Naive thymus-derived CD8-positive, alpha-beta T cell (primary cell): ENCODE measurements around the gene TEAD3. TPM values are rescaled to one million over a fixed set of nuclear protein-coding genes. Genes with fewer than 3 reads are reported as not detected.
A peak's percentile ranks its signal among the peaks of the same experiment; 100 is the strongest.

Source experiments
- ATAC-seq, 2 donors: fragments of 150-1000 bp; cut with Tn5 transposase in 1 of 2; sonication (Bioruptor Pico), chemical (Tn5 transposase) in 1 of 2; 1 replicate in 1 of 2; 2 replicates in 1 of 2; pipeline ENCODE4 v1.10.0; 2021; ENCODE audit warnings: mild to moderate bottlenecking in 2 of 2, moderate library complexity in 2 of 2
- POLR2A ChIA-PET: fragments of 350-600 bp; sonication (Branson Sonifier 250); formaldehyde crosslinking; loops from one replicate; lab custom pipeline; 2021; ENCODE audit warnings: antibody characterized with exemption; lab: Charles Lee
- DNase-seq, 10 donors: peaks; one replicate each; pipeline versions ENCODE4 v3.0.0 to v3.0.0-alpha.2; 2020 to 2022
- H3K27ac Mint-ChIP-seq, 10 donors: one replicate each; pipeline ENCODE4 v1.8.0; 2020 to 2022; ENCODE audit warnings: mild to moderate bottlenecking in 10 of 10, mixed read lengths in 10 of 10, moderate library complexity in 4 of 10, inconsistent platforms in 1 of 10
- H3K27me3 Mint-ChIP-seq, 5 donors: one replicate each; pipeline ENCODE4 v1.8.0; 2021 to 2022; ENCODE audit warnings: mixed read lengths in 5 of 5
- H3K36me3 Mint-ChIP-seq, 3 donors: one replicate each; pipeline ENCODE4 v1.8.0; 2020 to 2022; ENCODE audit warnings: mixed read lengths in 3 of 3, mild to moderate bottlenecking in 2 of 3, inconsistent platforms in 1 of 3
- H3K4me1 Mint-ChIP-seq, 4 donors: one replicate each; pipeline ENCODE4 v1.8.0; 2021 to 2022; ENCODE audit warnings: mixed read lengths in 4 of 4
- H3K4me3 Mint-ChIP-seq, 10 donors: one replicate each; pipeline ENCODE4 v1.8.0; 2020 to 2022; ENCODE audit warnings: mild to moderate bottlenecking in 10 of 10, mixed read lengths in 10 of 10, moderate library complexity in 6 of 10, inconsistent platforms in 1 of 10
- H3K9me3 Mint-ChIP-seq, 9 donors: one replicate each; pipeline ENCODE4 v1.8.0; 2020 to 2022; ENCODE audit warnings: mixed read lengths in 9 of 9, mild to moderate bottlenecking in 3 of 9, inconsistent platforms in 1 of 9, moderate library complexity in 1 of 9
- polyA plus RNA-seq, 3 donors: library from polyadenylated mRNA; unstranded; fragments of 300-500 nt; fragmentation: Illumina TruSeq; gene quantifications; one replicate each; pipeline ENCODE4 v1.2.3, GENCODE V29; 2021
- total RNA-seq, 8 experiments: library from RNA in 2 of 8; stranded (reverse) in 2 of 8; gene quantifications; one replicate each; pipeline ENCODE4 v1.2.3 and lab custom pipeline; 2021 to 2026

TEAD3 gene
- total and polyA plus RNA-seq, 5 experiments from 2014 or later: 0.05 to 0.58 (median 0.16) TPM

GRCh38 chr6:35497571-35498421, 917 bp upstream of the TEAD3 start:
- peaks cover 0 to 2% (median 0%) of the 10 kb centered on the region in 9 donors for H3K9me3 Mint-ChIP-seq
- ATAC-seq: peak; percentile 44 to 52
- peak in 8 of 10 donors; percentile 15 to 69 (median 36) for DNase-seq
- H3K4me3 Mint-ChIP-seq: peak overlapping the region; percentile 70 to 89 (median 80)
- H3K4me1 Mint-ChIP-seq: peaks cover 12 to 28% (median 19%) of the 10 kb centered on the region in 4 donors
- peaks cover 10 to 37% (median 15%) of the 10 kb centered on the region in 5 donors for H3K27me3 Mint-ChIP-seq
- peak overlapping the region in 2 of 10 donors; percentile 41 to 79 for H3K27ac Mint-ChIP-seq
- POLR2A ChIA-PET: interaction anchor here (0.6 to 2.7 kb wide), 8 partner anchors 8 to 104 kb away, joined by 3 to 15 read pairs (median 3); partner anchors contain the start of gene RPL10A
- H3K36me3 Mint-ChIP-seq: no peaks in the 10 kb centered on the region

DNA sequence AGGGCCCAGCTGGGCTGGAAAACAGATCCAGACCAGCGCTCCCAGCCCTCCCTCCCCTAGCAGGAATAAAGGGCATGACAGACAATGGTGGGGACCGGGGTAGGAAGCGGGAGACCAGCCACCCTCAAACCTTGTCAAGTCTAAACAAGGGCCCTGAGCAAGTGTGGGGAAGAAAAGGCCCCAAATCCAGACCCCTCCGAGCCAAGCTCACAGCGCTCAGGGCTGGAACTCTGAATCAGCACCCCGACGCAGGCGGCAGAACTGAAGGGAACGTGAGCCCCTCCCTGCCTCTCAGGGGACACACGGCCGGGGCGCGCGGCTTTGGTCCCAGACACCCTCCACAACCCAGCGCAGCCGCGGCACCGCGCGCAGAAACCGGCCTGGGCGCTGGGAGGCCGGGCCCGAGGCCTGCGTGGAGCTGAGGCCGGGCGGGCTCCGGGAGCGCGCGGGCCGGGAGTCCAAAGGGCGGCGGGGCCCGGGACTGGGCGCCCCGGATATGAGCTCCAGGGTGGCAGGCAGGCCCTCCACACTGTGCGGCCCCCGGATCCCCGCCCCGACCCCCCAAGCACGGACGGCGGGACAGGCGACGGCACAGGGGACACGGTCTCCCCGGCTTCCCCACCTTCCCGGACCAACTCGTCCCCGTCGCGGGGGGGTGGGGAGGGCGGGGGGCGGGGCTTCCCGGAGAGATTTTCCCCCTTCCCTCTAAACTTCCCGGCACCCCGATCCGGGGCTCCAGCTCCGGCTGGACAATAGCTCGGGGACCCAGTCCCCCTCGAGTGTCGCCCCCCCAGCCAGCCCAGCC, 641 bp downstream of the TEAD3 start:
- Mint-ChIP-seq H3K27me3 (peaks cover 8 to 26% (median 12%) of the 10 kb centered on the region in 5 donors), H3K9me3 (peaks cover 0 to 2% (median 0%) of the 10 kb centered on the region in 9 donors), H3K36me3 (no peaks in the 10 kb centered on the region), H3K27ac (peak overlapping the region in 3 of 10 donors; percentile 20 to 47 (median 40)), H3K4me3 (peak overlapping the region; percentile 54 to 85 (median 71)), H3K4me1 (peaks cover 15 to 34% (median 22%) of the 10 kb centered on the region in 4 donors)
- POLR2A ChIA-PET: interaction anchor here (0.5 to 2.7 kb wide), 3 partner anchors 28 to 822 kb away, joined by 3 to 15 read pairs (median 3); partner anchors contain the start of gene RPL10A
- ATAC-seq (peak in 1 of 2 donors; percentile 13), DNase-seq (no peak)

DNA sequence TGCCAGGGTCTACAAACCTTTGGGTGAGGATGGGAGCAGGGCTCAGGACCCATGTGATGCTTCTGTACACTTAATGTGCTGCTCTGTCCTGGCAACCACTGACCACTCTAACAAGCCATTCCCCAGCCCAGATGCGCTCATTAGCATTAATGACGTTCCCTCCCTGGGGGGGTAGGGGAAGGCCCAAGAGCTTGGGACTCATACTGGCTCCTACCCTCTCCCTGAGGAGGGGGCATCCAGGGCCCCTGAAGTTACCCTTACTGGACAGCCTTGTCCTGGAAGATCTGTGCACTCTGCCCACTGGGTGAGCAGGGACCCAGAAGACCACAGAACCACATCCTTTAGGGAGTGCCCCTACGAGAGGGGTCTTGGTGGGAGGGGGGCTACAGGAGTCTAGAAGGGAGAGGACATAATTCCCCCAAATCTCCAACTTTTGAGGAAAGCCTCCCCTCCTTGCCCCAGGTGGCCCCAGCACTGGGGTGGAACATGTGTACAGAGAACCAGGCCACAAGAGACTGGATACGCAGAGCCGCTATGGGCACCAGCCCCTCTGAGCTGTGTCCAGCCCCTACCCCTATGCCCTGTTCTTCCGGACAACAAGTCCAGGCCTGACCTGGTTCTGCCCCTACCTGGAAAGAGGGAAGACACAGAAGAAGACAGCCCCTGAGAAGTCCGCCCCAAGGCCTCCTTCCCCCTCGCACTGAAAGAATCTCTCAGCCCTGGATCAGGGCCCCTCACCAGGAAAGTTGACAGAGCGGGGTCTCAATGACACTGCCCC, 1.4 kb downstream of the TEAD3 start:
- POLR2A ChIA-PET: interaction anchor here (0.6 to 2.7 kb wide), 2 partner anchors 28 to 142 kb away, joined by 8 to 15 read pairs; partner anchors contain the start of gene RPL10A
- DNase-seq (no peak), ATAC-seq (no peak)
- Mint-ChIP-seq H3K9me3 (peaks cover 0 to 2% (median 0%) of the 10 kb centered on the region in 9 donors), H3K27ac (peak overlapping the region in 4 of 10 donors; percentile 25 to 72 (median 48)), H3K36me3 (no peaks in the 10 kb centered on the region), H3K4me1 (peaks cover 15 to 42% (median 23%) of the 10 kb centered on the region in 4 donors), H3K27me3 (peaks cover 5 to 21% (median 8%) of the 10 kb centered on the region in 5 donors), H3K4me3 (peak overlapping the region; percentile 54 to 85 (median 71))

- H3K9me3 Mint-ChIP-seq: peaks cover 0 to 2% (median 0%) of the 10 kb centered on the region in 9 donors
- peak overlapping the region in 5 of 10 donors; percentile 1 to 65 (median 1) for H3K27ac Mint-ChIP-seq
- no peak for DNase-seq
Observed at GRCh38 chr6:35494161-35494563, 2.7 kb downstream of the TEAD3 start.

GRCh38 chr6:35493307-35493983, 3.4 kb downstream of the TEAD3 start:
- H3K27ac Mint-ChIP-seq: peak overlapping the region in 5 of 10 donors; percentile 1 to 85 (median 33)
- peaks cover 0 to under 1% (median 0%) of the 10 kb centered on the region in 9 donors for H3K9me3 Mint-ChIP-seq
- DNase-seq (no peak), ATAC-seq (no peak)
- POLR2A ChIA-PET: no interaction called here
- H3K36me3 Mint-ChIP-seq: no peaks in the 10 kb centered on the region
- peaks cover 11 to 38% (median 21%) of the 10 kb centered on the region in 4 donors for H3K4me1 Mint-ChIP-seq
- peak overlapping the region in 2 of 10 donors; percentile 4 to 67 for H3K4me3 Mint-ChIP-seq
- peaks cover 0 to 2% (median under 1%) of the 10 kb centered on the region in 5 donors for H3K27me3 Mint-ChIP-seq

More at GRCh38 chr6:35494161-35494563, 2.7 kb downstream of the TEAD3 start:
- peak overlapping the region in 4 of 10 donors; percentile 0 to 67 (median 17) for H3K4me3 Mint-ChIP-seq
- H3K27me3 Mint-ChIP-seq: peaks cover 3 to 9% (median 5%) of the 10 kb centered on the region in 5 donors
- POLR2A ChIA-PET: no interaction called here
- no peak for ATAC-seq
- no peaks in the 10 kb centered on the region for H3K36me3 Mint-ChIP-seq
- H3K4me1 Mint-ChIP-seq: peaks cover 15 to 43% (median 25%) of the 10 kb centered on the region in 4 donors

- H3K4me1 Mint-ChIP-seq: peaks cover 11 to 32% (median 19%) of the 10 kb centered on the region in 4 donors
- no peak for ATAC-seq
- H3K4me3 Mint-ChIP-seq: no peak overlapping the region
- DNase-seq: no peak
- H3K36me3 Mint-ChIP-seq: no peaks in the 10 kb centered on the region
- H3K27ac Mint-ChIP-seq: peak overlapping the region in 4 of 10 donors; percentile 6 to 85 (median 36)
- POLR2A ChIA-PET: no interaction called here
- no peaks in the 10 kb centered on the region for H3K9me3 Mint-ChIP-seq
- no peaks in the 10 kb centered on the region for H3K27me3 Mint-ChIP-seq
Observed at GRCh38 chr6:35492974-35493284, 4.0 kb downstream of the TEAD3 start.

DNA sequence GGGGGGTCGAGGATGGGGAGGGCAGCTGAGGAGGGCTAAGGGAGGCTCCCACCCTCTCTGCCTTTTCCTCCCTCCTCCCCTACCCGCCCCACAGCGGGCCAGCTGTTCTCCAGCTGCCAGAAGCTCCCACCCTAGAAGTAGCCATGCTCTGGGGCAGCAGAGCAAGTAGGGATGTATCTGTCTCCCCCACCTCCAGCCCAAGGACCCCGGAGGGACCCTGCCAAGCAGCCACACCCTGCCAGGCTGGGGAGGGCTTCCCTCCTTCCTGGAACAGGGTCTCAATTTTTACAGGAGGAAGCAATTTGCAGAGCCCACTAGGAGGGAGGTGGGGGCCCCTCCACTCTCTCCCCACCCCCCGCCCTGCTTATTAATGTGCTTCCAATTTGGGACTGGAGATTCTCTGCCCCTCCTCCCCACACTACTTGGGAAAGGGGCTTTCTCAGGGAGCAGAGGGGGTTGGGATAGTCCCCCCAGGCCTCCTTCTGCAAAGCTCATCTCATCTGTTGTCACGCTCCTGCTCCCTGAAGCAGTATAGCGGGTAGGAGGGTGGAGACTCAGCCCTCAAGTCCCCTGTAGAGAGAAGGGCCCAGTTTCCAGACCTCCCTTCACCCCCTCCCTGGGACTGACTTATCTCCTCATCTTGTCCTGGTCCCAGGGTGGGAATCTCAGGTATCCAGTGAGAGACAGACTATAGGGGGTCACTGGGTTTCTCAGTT, 4.5 kb downstream of the TEAD3 start:
- DNase-seq (no peak), ATAC-seq (no peak)
- Mint-ChIP-seq H3K9me3 (no peaks in the 10 kb centered on the region), H3K36me3 (no peaks in the 10 kb centered on the region), H3K4me1 (peaks cover 11 to 30% (median 19%) of the 10 kb centered on the region in 4 donors), H3K27me3 (no peaks in the 10 kb centered on the region), H3K27ac (peak overlapping the region in 3 of 10 donors; percentile 1 to 6 (median 5)), H3K4me3 (no peak overlapping the region)
- POLR2A ChIA-PET: no interaction called here

GRCh38 chr6:35491558-35492257, 5.2 kb downstream of the TEAD3 start:
- POLR2A ChIA-PET: no interaction called here
- Mint-ChIP-seq H3K9me3 (no peaks in the 10 kb centered on the region), H3K4me3 (no peak overlapping the region), H3K4me1 (peaks cover 11 to 30% (median 19%) of the 10 kb centered on the region in 4 donors), H3K27me3 (no peaks in the 10 kb centered on the region), H3K27ac (no peak overlapping the region), H3K36me3 (no peaks in the 10 kb centered on the region)
- DNase-seq (no peak), ATAC-seq (no peak)

DNA sequence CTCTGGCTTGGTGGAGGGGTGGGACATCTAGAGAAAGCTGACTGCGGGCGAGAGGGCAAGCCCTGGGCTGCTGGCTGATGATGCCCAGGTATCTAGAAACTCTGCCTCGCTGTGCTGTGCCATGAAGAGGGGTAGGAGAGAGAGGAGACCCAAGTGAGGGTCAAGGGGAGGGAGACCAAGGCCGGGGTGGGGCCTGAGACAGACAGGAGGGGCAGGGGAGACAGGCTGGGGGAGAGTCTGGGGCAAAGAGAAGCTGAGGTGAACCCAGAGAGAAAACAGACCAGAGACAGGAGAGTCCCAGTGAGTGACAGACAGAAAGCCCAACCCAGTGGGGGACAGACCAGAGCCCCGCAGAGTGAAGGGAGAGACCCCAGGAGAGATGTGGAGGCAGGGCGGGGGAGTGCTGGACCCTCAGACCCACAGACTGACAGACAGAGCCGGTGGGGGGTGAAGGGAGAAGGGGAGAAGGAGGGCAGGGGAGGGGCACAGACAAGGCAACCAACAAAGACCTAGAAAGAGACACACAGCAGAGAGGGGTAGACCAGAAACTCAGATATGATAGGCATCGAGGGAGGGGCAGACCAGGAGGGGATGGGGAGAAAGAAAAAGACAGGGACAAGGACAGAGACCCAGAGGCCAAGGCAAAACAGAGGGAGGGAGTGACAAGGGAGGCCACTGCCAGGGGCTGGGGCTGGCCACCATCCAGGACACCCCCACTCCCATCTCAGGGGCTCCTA, 5.9 kb downstream of the TEAD3 start:
- Mint-ChIP-seq H3K4me3 (no peak overlapping the region), H3K27me3 (no peaks in the 10 kb centered on the region), H3K9me3 (no peaks in the 10 kb centered on the region), H3K4me1 (peaks cover 11 to 30% (median 18%) of the 10 kb centered on the region in 4 donors), H3K36me3 (no peaks in the 10 kb centered on the region), H3K27ac (peak overlapping the region in 1 of 10 donors; percentile 47)
- DNase-seq: no peak
- POLR2A ChIA-PET: no interaction called here
- ATAC-seq: no peak
